Kasumi-1 (cell line): ENCODE data around the gene ADRB1.

Experiments
- DNase-seq, 2 experiments: peaks; one replicate each; lab custom pipeline; 2025; lab: John Stamatoyannopoulos, UW

The ADRB1 gene

GRCh38 chr10:114057855-114058254, 14.2 kb downstream of the ADRB1 start:
- peak; percentile 33 to 34 for DNase-seq

- DNase-seq = no peak
These were observed 14.6 kb downstream of the ADRB1 start for GRCh38 chr10:114058297-114058696.

- DNase-seq = no peak
These were observed 15.9 kb downstream of the ADRB1 start for GRCh38 chr10:114059561-114059960.

- peak; percentile 85 to 89 for DNase-seq
These were observed 16.8 kb downstream of the ADRB1 start for GRCh38 chr10:114060456-114060855.

- DNase-seq = peak in 1 of 2 experiments; percentile 22
These were observed 17.5 kb downstream of the ADRB1 start for GRCh38 chr10:114061148-114061547.

GRCh38 chr10:114061789-114062188, 18.1 kb downstream of the ADRB1 start:
- DNase-seq = peak in 1 of 2 experiments; percentile 17

- no peak for DNase-seq
These were observed 20.7 kb downstream of the ADRB1 start for GRCh38 chr10:114064151-114065048.

- no peak for DNase-seq
These were observed 21.4 kb downstream of the ADRB1 start for GRCh38 chr10:114065049-114065435.

GRCh38 chr10:114068054-114068707, 24.5 kb downstream of the ADRB1 start:
- no peak for DNase-seq

- DNase-seq = no peak
These were observed 27.0 kb downstream of the ADRB1 start for GRCh38 chr10:114070710-114071109.

- DNase-seq = no peak
These were observed 27.5 kb downstream of the ADRB1 start for GRCh38 chr10:114071178-114071577.

- DNase-seq = peak; percentile 81 to 86
These were observed 29.9 kb downstream of the ADRB1 start for GRCh38 chr10:114073395-114074186.

- DNase-seq = no peak
These were observed 31.4 kb downstream of the ADRB1 start for GRCh38 chr10:114075093-114075492.

GRCh38 chr10:114077347-114077746, 33.7 kb downstream of the ADRB1 start:
- no peak for DNase-seq

GRCh38 chr10:114077815-114078219, 34.2 kb downstream of the ADRB1 start:
- DNase-seq = no peak

GRCh38 chr10:114078346-114078745, 34.7 kb downstream of the ADRB1 start:
- no peak for DNase-seq

- no peak for DNase-seq
These were observed 35.8 kb downstream of the ADRB1 start for GRCh38 chr10:114079421-114079820.

GRCh38 chr10:114081911-114082583, 38.4 kb downstream of the ADRB1 start:
- no peak for DNase-seq

- DNase-seq = no peak
These were observed 39.4 kb downstream of the ADRB1 start for GRCh38 chr10:114083040-114083439.

- DNase-seq = peak in 1 of 2 experiments; percentile 30
These were observed 40.5 kb downstream of the ADRB1 start for GRCh38 chr10:114084215-114084614.

GRCh38 chr10:114087255-114087654, 43.6 kb downstream of the ADRB1 start:
- peak; percentile 18 to 25 for DNase-seq

GRCh38 chr10:114087655-114088054, 44.0 kb downstream of the ADRB1 start:
- DNase-seq = peak; percentile 16 to 28
